ENCODE data around the gene CAPZA2. TPM values are rescaled to one million over a fixed set of nuclear protein-coding genes. Genes with fewer than 3 reads are reported as not detected.

The CAPZA2 gene
- total RNA-seq, 1 donor from 2014 or later, result 210 TPM

DNA sequence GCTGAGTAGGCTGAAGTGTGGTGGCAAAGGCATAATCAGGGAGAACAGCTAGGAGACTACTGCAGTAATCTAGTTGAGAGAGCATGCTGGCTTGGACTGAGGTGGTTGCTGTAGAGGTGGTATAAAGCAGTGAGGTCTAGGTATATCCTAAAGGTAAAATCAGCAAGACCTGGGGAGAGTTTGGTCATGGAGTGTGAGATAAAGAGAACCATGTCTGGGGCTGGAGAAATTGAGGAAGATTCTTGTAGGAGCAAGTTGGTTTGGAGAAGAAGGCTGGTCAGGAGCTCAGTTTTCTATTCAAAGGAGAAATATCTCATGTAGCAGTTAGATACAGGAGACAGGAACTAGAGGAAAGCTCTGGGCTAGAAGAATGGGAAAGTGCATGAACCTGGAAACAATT is 58.0 kb downstream of the CAPZA2 start:
- Histone ChIP-seq H3K4me1 (no peaks in the 10 kb centered on the region), H4K20me1 (ENCODE audit: low read depth) (no peaks in the 10 kb centered on the region), H3K9ac (no peak overlapping the region), H3K79me2 (ENCODE audit: low read depth) (no peaks in the 10 kb centered on the region), H3K27ac (no peak overlapping the region), H3K27me3 (no peaks in the 10 kb centered on the region), H3K4me2 (no peak overlapping the region), H3F3A (ENCODE audit: low read depth) (no peaks in the 10 kb centered on the region), H3K4me3 (no peak overlapping the region), H2AFZ (replicated peaks) (no peak overlapping the region), H3K36me3 (peaks cover 19% of the 10 kb centered on the region), H3K9me3 (ENCODE audit: low read depth) (no peaks in the 10 kb centered on the region)
- Mint-ChIP-seq H3K4me1 (no peaks in the 10 kb centered on the region), H3K27me3 (ENCODE audit: insufficient read depth, low read depth) (no peaks in the 10 kb centered on the region), H3K4me3 (no peak overlapping the region), H3K9me3 (no peaks in the 10 kb centered on the region), H3K36me3 (peaks cover 22% of the 10 kb centered on the region), H3K27ac (no peak overlapping the region)
- DNase-seq (ENCODE audit: low spot score), result no peak
- TF ChIP-seq, protein P1, sequence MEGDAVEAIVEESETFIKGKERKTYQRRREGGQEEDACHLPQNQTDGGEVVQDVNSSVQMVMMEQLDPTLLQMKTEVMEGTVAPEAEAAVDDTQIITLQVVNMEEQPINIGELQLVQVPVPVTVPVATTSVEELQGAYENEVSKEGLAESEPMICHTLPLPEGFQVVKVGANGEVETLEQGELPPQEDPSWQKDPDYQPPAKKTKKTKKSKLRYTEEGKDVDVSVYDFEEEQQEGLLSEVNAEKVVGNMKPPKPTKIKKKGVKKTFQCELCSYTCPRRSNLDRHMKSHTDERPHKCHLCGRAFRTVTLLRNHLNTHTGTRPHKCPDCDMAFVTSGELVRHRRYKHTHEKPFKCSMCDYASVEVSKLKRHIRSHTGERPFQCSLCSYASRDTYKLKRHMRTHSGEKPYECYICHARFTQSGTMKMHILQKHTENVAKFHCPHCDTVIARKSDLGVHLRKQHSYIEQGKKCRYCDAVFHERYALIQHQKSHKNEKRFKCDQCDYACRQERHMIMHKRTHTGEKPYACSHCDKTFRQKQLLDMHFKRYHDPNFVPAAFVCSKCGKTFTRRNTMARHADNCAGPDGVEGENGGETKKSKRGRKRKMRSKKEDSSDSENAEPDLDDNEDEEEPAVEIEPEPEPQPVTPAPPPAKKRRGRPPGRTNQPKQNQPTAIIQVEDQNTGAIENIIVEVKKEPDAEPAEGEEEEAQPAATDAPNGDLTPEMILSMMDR (IDR thresholded peaks at IDR 0.05), result no peak
- TF ChIP-seq EZH2 (IDR thresholded peaks at IDR 0.05) (no peak), EZH2phosphoT487 (IDR thresholded peaks at IDR 0.05) (no peak)

DNA sequence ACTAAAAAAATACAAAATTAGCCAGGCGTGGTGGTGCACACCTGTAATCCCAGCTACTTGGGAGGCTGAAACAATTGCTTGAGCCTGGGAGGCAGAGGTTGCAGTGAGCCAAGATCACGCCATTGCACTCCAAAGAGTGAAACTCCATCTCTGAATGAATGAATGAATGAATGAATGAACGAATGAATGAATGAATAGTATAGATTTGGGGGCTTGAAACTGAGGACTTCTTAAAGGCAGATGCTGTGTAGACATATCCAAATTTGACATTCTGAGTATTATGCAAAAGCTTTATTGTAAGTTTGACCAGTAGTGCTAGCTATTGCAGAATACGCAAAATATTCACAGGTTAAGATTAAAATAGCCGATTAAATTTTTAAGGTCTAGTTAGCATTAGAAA is 60.2 kb downstream of the CAPZA2 start:
- no peaks in the 10 kb centered on the region for H3K27me3 Mint-ChIP-seq (ENCODE audit: insufficient read depth, low read depth)
- Histone ChIP-seq H3K27ac (no peak overlapping the region), H3K9ac (no peak overlapping the region), H3K4me1 (no peaks in the 10 kb centered on the region), H2AFZ (replicated peaks) (no peak overlapping the region), H3K27me3 (no peaks in the 10 kb centered on the region), H3K4me3 (no peak overlapping the region), H3K79me2 (ENCODE audit: low read depth) (no peaks in the 10 kb centered on the region), H3K36me3 (peaks cover 6% of the 10 kb centered on the region), H3K4me2 (no peak overlapping the region), H3K9me3 (ENCODE audit: low read depth) (no peaks in the 10 kb centered on the region), H4K20me1 (ENCODE audit: low read depth) (no peaks in the 10 kb centered on the region), H3F3A (ENCODE audit: low read depth) (no peaks in the 10 kb centered on the region)
- peaks cover 19% of the 10 kb centered on the region for H3K36me3 Mint-ChIP-seq
- no peaks in the 10 kb centered on the region for H3K4me1 Mint-ChIP-seq
- TF ChIP-seq EZH2 (IDR thresholded peaks at IDR 0.05) (no peak), EZH2phosphoT487 (IDR thresholded peaks at IDR 0.05) (no peak)
- TF ChIP-seq, protein P1 (IDR thresholded peaks at IDR 0.05), result no peak
- no peak overlapping the region for H3K27ac Mint-ChIP-seq
- H3K4me3 Mint-ChIP-seq, result no peak overlapping the region
- no peak for DNase-seq (ENCODE audit: low spot score)
- no peaks in the 10 kb centered on the region for H3K9me3 Mint-ChIP-seq

DNA sequence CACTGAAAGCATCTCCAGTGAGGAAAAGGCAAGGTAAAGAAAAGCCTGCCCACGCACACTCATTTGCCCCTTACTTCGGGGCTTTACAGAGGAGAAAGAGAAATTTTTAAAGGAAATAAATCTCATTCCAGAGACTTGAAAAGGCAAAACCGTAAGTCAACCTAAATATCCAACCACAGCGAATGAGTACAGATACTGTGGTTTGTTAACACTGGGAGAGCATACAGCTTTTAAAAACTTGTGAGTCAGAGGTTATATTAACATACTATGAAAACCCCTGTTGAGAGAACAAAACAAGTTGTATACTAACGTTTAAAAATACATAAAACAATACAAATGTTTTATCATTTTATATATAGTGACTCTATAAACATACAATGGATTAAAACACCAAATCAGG is 62.4 kb downstream of the CAPZA2 start:
- no peak for TF ChIP-seq EZH2phosphoT487 (IDR thresholded peaks at IDR 0.05)
- TF ChIP-seq, protein P1 (IDR thresholded peaks at IDR 0.05), result no peak
- no peak for TF ChIP-seq EZH2 (IDR thresholded peaks at IDR 0.05)
- peaks cover 4% of the 10 kb centered on the region for H3K4me1 Mint-ChIP-seq
- H3F3A ChIP-seq (ENCODE audit: low read depth), result no peaks in the 10 kb centered on the region
- no peak overlapping the region for H3K4me2 ChIP-seq
- no peaks in the 10 kb centered on the region for H3K79me2 ChIP-seq (ENCODE audit: low read depth)
- H3K27me3 ChIP-seq, result no peaks in the 10 kb centered on the region
- no peaks in the 10 kb centered on the region for H3K36me3 ChIP-seq
- peaks cover 10% of the 10 kb centered on the region for H3K36me3 Mint-ChIP-seq
- no peaks in the 10 kb centered on the region for H3K27me3 Mint-ChIP-seq (ENCODE audit: insufficient read depth, low read depth)
- no peaks in the 10 kb centered on the region for H3K4me1 ChIP-seq
- H3K4me3 ChIP-seq, result no peak overlapping the region
- H3K9ac ChIP-seq, result no peak overlapping the region
- H3K4me3 Mint-ChIP-seq, result no peak overlapping the region
- H3K27ac Mint-ChIP-seq, result no peak overlapping the region
- no peaks in the 10 kb centered on the region for H4K20me1 ChIP-seq (ENCODE audit: low read depth)
- no peak overlapping the region for H2AFZ ChIP-seq (replicated peaks)
- no peaks in the 10 kb centered on the region for H3K9me3 Mint-ChIP-seq
- no peak overlapping the region for H3K27ac ChIP-seq
- H3K9me3 ChIP-seq (ENCODE audit: low read depth), result no peaks in the 10 kb centered on the region
- no peak for DNase-seq (ENCODE audit: low spot score)
